ENCODE data around the gene SERGEF. TPM values are rescaled to one million over a fixed set of nuclear protein-coding genes. Genes with fewer than 3 reads are reported as not detected.

The SERGEF gene
- total and polyA plus RNA-seq, 2 of the 4 experiments (the other 2 are of a cell fraction) = 12.2 to 18.1 TPM

GRCh38 chr11:17986711-17987220, 26.1 kb downstream of the SERGEF start:
- no peak overlapping the region for H3K14ac ChIP-seq (replicated peaks; ENCODE audit: low read depth, low read length)
- no peak overlapping the region for H2AFZ ChIP-seq (replicated peaks; ENCODE audit: low read length, poor library complexity)
- no peak overlapping the region for H2BK5ac ChIP-seq (ENCODE audit: low read depth, low read length, poor library complexity, severe bottlenecking)
- no peak overlapping the region for H3K56ac ChIP-seq (ENCODE audit: extremely low read depth, insufficient read depth, low read length)
- H2BK120ac ChIP-seq (ENCODE audit: low read depth, low read length) = no peak overlapping the region
- H3K9me3 ChIP-seq (ENCODE audit: control insufficient read depth, insufficient read depth, low read length) = no peaks in the 10 kb centered on the region
- H2AK9ac ChIP-seq (replicated peaks; ENCODE audit: low read depth, low read length, poor library complexity) = no peak overlapping the region
- no peak overlapping the region for H2BK15ac ChIP-seq (ENCODE audit: low read depth, low read length)
- no peak overlapping the region for H4K5ac ChIP-seq (ENCODE audit: low read depth, low read length)
- no peak overlapping the region for H3K4me3 ChIP-seq (ENCODE audit: insufficient read depth, low read depth, low read length)
- intact Hi-C loops (cut with micrococcal nuclease) (no loop called here), in situ Hi-C loops (cut with MboI; ENCODE audit: low sequenced_read_pairs) (no loop called here), dilution Hi-C loops (cut with HindIII; ENCODE audit: low sequenced_read_pairs, unreplicated experiment) (loop anchor here (10.0 to 25.0 kb wide), 2 partner anchors 249 to 392 kb away; partner anchors contain the start of gene KCNC1)
- no peaks in the 10 kb centered on the region for H3K79me1 ChIP-seq (ENCODE audit: low read depth in 1 of 2, low read length in 2 of 2)
- no peak overlapping the region for H3K27ac ChIP-seq (ENCODE audit: insufficient read depth, low read length)
- TF ChIP-seq CTCF (conservative IDR thresholded peaks at IDR 0.05; ENCODE audit: low read depth, low read length) (peak; percentile 15; the same call in 1 of the 2 replicates), CEBPB (IDR thresholded peaks at IDR 0.05; ENCODE audit: low read depth, low read length) (0 out of 2 replicates have a peak, but pooled peaks have one; percentile 1), MAFK (IDR thresholded peaks at IDR 0.05; ENCODE audit: low read depth, low read length) (no peak)
- no peaks in the 10 kb centered on the region for H3K27me3 ChIP-seq (ENCODE audit: control insufficient read depth, insufficient read depth, low read length)
- no peak overlapping the region for H3K4ac ChIP-seq (ENCODE audit: low read depth, low read length)
- H3K36me3 ChIP-seq (ENCODE audit: control insufficient read depth, insufficient read depth, low read length) = peaks cover 3% of the 10 kb centered on the region
- no peak overlapping the region for H4K8ac ChIP-seq (ENCODE audit: low read depth in 2 of 2, low read length in 2 of 2)
- H3K4me2 ChIP-seq (ENCODE audit: low read depth, low read length) = no peak overlapping the region
- no TSS peak for BruUV-seq (replicated peaks)
- no peak overlapping the region for H3K9ac ChIP-seq (ENCODE audit: low read depth, low read length)
- H2BK20ac ChIP-seq (ENCODE audit: low read depth, low read length) = no peak overlapping the region
- peaks cover 7% of the 10 kb centered on the region; the same call in 1 of the 2 replicates for H3K4me1 ChIP-seq (ENCODE audit: control insufficient read depth, insufficient read depth, low read length)
- ChIA-PET CTCF (interaction anchor here (0.5 to 2.9 kb wide), 4 partner anchors 13 to 780 kb away, joined by 3 to 15 read pairs (median 10); no protein-coding TSS in a partner anchor), POLR2A (ENCODE audit: unreplicated experiment) (no interaction called here)
- H4K91ac ChIP-seq (ENCODE audit: insufficient read depth, low read depth, low read length) = no peak overlapping the region
- no peak for DNase-seq
- H2AK5ac ChIP-seq (ENCODE audit: low read depth, low read length) = no peak overlapping the region
- no CpG with 5 or more reads among the region's 1 CpG for WGBS, 2 experiments (ENCODE audit: extremely low coverage in 2 of 2, insufficient read length in 1 of 2)
- peak; percentile 26 for ATAC-seq (ENCODE audit: low read depth)
- H3K23ac ChIP-seq (ENCODE audit: low read depth, low read length) = no peak overlapping the region
- no peaks in the 10 kb centered on the region; the same call in 1 of the 2 replicates for H3K9me1 ChIP-seq (ENCODE audit: insufficient read depth, low read length)
- no peak overlapping the region for H3K18ac ChIP-seq (ENCODE audit: low read depth, low read length)
- no peaks in the 10 kb centered on the region for H4K20me1 ChIP-seq (ENCODE audit: insufficient read depth, low read length)

All from IMR-90 (cell line).